Right renal pelvis (tissue), 4 donors: Measurements from ENCODE around the gene CD59. TPM values are rescaled to one million over a fixed set of nuclear protein-coding genes. Genes with fewer than 3 reads are reported as not detected.
"Not testable (repeated sequence)": the region's sequence is repeated elsewhere in the genome, so short reads cannot be mapped to it uniquely, and the experiment has no call there.

Source experiments
- DNase-seq, 4 donors: peaks; one replicate each; pipeline ENCODE4 v3.0.0-alpha.2; 2013; ENCODE audit warnings: low read depth in 4 of 4, low spot score in 3 of 4, missing footprints in 1 of 4
- polyA plus RNA-seq, 4 donors: library from polyadenylated mRNA; unstranded; fragments of 120-200 nt; gene quantifications; one replicate each; pipeline ENCODE4 v1.2.1, GENCODE V29; 2013; ENCODE audit not compliant: insufficient read length in 4 of 4

The CD59 gene
- polyA plus RNA-seq, 4 donors = 254 to 300 (median 267) TPM

- DNase-seq = no peak
Observed at GRCh38 chr11:33696931-33697638, 39.1 kb downstream of the CD59 start.

GRCh38 chr11:33696411-33696810 is 39.8 kb downstream of the CD59 start:
- no peak for DNase-seq

- no peak for DNase-seq
Observed at GRCh38 chr11:33695051-33695566, 41.1 kb downstream of the CD59 start.

GRCh38 chr11:33694346-33695050 is 41.7 kb downstream of the CD59 start:
- no peak for DNase-seq

- no peak for DNase-seq
Observed at GRCh38 chr11:33692541-33692940, 43.7 kb downstream of the CD59 start.

GRCh38 chr11:33692013-33692504 is 44.2 kb downstream of the CD59 start:
- DNase-seq = no peak

- no peak for DNase-seq
Observed at GRCh38 chr11:33691066-33691864, 45.0 kb downstream of the CD59 start.

GRCh38 chr11:33690290-33691065 is 45.7 kb downstream of the CD59 start:
- no peak for DNase-seq

- DNase-seq = no peak
Observed at GRCh38 chr11:33689501-33689900, 46.7 kb downstream of the CD59 start.

- no peak for DNase-seq
Observed at GRCh38 chr11:33689085-33689484, 47.1 kb downstream of the CD59 start.

- DNase-seq = no peak
Observed at GRCh38 chr11:33687733-33688479, 48.3 kb downstream of the CD59 start.

GRCh38 chr11:33685082-33685481 is 51.1 kb downstream of the CD59 start:
- DNase-seq = no peak

GRCh38 chr11:33684003-33684706 is 52.1 kb downstream of the CD59 start:
- no peak for DNase-seq

- no peak for DNase-seq
Observed at GRCh38 chr11:33682446-33682845, 53.8 kb downstream of the CD59 start.

GRCh38 chr11:33682019-33682418 is 54.2 kb downstream of the CD59 start:
- DNase-seq = no peak

- DNase-seq = not testable (repeated sequence)
Observed at GRCh38 chr11:33678616-33679015, 57.6 kb downstream of the CD59 start.

- DNase-seq = no peak
Observed at GRCh38 chr11:33674035-33674814, 62.0 kb downstream of the CD59 start.

GRCh38 chr11:33672273-33672672 is 64.0 kb downstream of the CD59 start:
- DNase-seq = no peak
